ENCODE results near the gene ATP2C2.
A peak's percentile ranks its signal among the peaks of the same experiment; 100 is the strongest.

The ATP2C2 gene

DNA sequence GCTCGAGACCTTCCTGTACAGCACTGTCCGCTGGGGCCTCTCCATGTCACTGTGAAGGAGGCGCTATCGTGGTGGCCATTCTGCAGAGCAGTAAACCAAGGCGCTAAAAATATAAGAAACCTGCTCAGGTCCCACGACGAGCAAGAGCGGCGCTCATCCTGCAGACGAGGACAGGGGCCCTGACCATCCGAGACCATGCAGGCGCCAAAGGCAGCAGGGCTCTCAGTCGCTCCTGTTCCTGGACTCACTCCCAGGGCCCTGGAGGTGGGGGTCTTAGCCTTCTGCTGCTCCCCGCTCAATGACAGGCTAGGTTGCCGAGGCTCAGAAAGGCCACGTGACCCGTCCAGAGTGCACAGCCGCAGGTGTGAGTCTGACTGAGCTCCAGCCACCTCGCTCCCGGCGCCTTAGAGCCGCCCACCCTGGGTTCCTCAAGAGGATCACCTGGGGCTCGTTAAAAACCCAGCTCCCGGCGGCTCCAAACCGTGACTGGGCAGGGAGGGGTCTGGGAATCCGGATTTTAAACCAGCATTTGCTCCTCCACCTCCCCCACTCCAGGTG is 509 bp upstream of the ATP2C2 start:
- TF ChIP-seq GATA2 (IDR thresholded peaks at IDR 0.05; ENCODE audit: low read depth, low read length) (no peak), GATA3 (IDR thresholded peaks at IDR 0.05; ENCODE audit: low read depth, low read length) (no peak)

DNA sequence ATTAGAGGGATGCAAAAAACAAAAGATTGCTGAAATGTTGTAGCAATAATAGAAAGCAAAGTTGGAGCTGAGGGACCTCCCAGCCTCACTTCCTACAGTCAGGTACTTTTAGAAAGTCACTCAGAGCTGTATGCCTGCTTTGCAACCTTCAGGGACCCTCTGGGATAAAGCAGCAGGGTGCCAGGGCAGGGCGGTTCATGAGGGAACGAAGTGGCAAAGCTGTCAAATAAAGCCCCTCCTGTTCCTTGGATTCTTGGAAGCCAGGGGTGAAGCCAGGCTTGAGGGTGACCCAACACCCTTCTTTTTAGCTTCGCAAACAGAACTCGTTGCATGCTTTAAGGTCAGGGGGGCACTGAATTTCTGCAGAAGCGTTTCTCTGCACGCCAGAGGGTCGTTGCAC is 767 bp downstream of the ATP2C2 start:
- TF ChIP-seq GATA3 (IDR thresholded peaks at IDR 0.05; ENCODE audit: low read depth, low read length): no peak
- TF ChIP-seq GATA2 (IDR thresholded peaks at IDR 0.05; ENCODE audit: low read depth, low read length): no peak

DNA sequence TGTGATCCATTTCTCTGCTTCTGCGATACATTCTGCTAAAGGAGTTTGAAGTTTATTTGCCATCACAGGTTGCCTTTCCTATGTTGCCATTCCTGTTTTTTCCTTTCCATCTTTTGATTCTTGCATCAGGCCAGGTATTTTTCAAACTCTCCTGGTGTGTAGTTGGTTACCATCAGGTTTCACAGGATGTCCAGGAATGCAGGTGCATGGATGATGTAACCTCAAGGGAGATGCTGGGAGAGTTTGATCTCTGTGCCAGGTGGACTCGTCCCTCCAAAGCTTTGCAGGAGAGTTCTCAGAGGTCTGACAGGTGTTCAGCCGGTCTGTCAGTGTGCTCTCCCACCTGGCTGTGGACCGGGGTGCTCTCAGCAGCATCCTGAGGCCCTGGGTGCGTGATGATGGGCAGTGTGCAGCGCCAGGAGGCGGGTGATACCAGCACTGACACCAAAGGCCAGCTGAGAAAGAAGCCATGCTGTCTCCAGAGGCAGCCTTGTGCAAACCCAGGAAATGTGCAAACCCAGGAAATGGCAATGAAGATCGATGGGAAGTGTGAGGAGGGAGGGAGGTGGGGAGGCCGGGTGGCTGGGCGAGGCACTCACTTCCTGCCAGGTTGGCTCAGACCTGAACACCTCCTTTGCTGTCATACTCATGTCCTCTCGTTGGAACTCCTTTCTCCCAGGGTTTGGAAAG is 1.7 kb downstream of the ATP2C2 start:
- TF ChIP-seq GATA3 (IDR thresholded peaks at IDR 0.05; ENCODE audit: low read depth, low read length) (no peak), GATA2 (IDR thresholded peaks at IDR 0.05; ENCODE audit: low read depth, low read length) (no peak)

DNA sequence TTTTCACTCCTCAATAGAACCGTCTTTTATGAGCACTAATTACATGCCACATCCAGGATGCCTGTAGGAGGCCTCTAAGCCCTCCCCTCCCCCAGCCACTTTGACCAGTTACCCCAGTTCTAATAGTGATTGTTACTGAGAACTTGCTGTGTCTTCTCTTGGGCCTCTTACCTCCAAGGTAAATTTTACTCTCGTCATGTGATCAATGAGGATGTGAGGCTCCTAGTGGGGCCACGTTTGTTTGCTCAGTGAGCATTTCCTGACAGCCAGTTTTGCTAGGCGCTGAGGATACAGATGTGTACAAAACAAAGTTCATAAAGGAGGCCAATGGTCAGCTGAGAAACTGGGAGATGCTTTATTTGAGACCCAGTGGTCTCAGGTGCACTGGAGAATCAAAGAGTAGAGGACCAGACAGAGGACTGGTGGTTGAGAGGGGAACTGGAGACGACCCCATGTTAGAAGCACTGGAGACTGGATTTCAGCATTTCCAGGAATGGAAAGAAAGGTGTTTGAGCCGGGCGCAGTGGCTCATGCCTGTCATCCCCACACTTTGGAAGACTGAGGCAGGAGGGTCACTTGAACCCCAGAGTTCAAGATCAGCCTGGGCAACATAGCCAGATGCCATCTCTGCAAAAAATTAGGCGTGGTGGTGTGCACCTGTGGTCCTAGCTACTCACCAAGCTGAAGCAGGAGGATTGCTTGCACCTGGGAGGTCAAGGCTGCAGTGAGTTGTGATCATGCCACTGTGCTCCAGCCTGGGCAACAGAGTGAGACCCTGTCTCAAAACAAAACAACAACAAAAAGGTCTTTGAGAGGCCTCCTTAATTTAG is 2.6 kb downstream of the ATP2C2 start:
- TF ChIP-seq GATA3 (IDR thresholded peaks at IDR 0.05; ENCODE audit: low read depth, low read length): no peak
- TF ChIP-seq GATA2 (IDR thresholded peaks at IDR 0.05; ENCODE audit: low read depth, low read length): no peak

DNA sequence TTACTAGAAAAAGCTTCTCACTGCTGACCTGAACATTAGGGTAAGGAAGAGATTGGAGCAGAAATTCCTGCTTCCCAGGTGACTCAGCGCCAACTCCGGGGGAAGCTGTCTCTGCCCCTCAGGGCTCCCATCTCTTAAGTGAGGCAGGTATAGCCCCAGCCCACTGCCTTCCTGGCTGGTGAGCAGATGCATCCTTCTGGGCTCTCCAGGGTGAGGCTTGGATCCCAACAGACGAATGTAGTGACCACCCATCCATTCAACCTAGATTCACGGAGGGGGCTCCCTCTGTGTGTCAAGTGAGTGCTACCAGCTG is 3.2 kb downstream of the ATP2C2 start:
- TF ChIP-seq GATA2 (IDR thresholded peaks at IDR 0.05; ENCODE audit: low read depth, low read length) (no peak), GATA3 (IDR thresholded peaks at IDR 0.05; ENCODE audit: low read depth, low read length) (no peak)

DNA sequence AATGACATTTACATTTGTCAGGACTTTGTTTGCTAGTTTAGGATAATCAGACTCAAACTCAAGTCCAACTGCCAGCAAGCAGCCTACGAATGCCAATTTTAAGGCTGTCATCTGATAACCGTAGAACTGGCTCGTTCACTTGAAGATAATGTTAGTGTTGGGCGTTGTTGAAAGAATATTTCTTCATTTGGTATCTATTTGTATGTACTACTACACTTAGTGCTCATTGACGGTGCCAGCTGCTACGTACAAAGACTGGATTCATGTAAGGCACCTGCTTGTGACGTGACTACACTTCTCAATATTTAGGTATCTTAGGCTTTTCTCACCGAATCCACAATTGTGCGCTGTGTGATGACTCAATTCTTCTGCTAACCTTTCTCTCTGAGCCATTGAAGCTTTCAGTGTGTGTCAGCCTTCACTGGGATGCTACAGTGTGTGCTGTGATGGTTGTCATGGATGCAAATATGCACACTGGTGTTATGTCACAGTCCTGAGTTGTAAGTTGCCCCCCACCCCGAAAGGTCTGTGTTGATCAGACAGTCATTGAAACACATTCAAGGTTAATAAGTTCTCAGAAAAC is 5.7 kb downstream of the ATP2C2 start:
- no peak for TF ChIP-seq GATA2 (IDR thresholded peaks at IDR 0.05; ENCODE audit: low read depth, low read length)
- TF ChIP-seq GATA3 (IDR thresholded peaks at IDR 0.05; ENCODE audit: low read depth, low read length): no peak

DNA sequence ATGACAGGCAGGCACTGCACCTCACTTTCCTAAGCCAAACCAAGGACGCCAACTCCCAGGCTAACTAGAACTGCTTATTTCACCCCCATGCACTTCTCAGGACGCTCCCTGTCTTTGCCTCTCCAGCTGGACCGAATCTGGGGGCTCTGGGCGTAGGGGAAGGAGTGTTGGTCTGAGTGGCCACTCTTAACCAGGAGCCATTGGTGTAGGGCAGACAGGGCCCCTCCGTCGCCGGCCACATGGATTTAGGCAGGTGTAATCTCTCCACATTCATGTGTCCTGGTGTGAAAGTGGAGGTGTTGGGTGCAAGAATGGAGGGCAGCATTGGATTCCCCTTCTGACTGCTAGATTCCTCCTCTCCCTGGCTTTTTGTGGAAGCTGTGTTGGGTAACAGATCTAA is 9.8 kb downstream of the ATP2C2 start:
- TF ChIP-seq GATA2 (IDR thresholded peaks at IDR 0.05; ENCODE audit: low read depth, low read length): no peak
- no peak for TF ChIP-seq GATA3 (IDR thresholded peaks at IDR 0.05; ENCODE audit: low read depth, low read length)

DNA sequence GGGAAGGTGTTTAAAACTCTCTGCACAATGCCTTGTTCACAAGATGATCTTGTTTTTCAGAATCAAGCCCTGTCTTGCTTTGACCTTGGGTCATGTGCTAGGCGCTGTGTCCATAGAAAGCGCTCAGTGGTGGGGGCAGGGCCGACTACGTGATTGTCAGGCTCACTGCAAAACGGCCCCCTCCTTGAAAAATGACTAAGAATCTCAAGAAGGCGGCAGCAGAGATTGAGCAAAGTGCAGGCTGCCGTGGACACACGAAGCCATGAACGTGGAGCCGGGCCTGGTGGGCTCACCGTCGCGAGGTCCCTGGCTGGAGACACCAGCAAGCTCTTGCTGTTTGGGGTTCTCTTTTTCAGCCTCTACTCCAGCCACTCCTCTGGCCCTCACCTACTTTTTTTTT is 10.2 kb downstream of the ATP2C2 start:
- TF ChIP-seq GATA3 (IDR thresholded peaks at IDR 0.05; ENCODE audit: low read depth, low read length): no peak
- no peak for TF ChIP-seq GATA2 (IDR thresholded peaks at IDR 0.05; ENCODE audit: low read depth, low read length)

DNA sequence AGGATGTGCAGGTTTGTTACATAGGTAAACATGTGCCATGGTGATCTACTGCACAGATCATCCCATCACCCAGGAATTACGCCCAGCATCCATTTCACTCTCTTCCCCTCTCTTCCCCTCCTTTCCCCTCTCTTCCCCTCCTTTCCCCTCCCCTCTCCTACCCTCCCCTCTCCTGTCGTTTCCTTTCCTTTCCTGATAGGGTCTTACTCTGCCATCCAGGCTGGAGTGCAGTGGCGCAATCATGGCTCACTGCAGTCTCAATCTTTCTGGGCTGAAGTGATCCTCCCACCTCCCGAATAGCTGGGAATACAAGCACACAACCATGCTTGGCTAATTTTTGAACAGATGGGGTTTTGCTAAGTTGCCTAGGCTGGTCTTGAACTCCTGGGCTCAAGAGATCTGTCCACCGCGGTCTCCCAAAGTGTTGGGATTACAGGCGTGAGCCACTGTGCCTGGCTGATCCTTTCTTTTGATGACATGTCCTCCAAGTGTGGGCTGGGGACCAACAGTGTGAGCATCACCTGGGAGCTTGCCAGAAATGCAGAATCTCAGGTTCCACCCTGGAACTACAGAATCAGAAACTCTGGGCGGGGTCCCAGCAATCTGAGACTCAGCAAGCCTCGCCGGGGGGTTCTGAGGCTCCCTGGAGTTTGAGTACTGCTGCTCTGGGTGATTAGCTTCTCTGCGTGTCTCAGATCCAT is 10.8 kb downstream of the ATP2C2 start:
- TF ChIP-seq GATA2 (IDR thresholded peaks at IDR 0.05; ENCODE audit: low read depth, low read length): no peak
- TF ChIP-seq GATA3 (IDR thresholded peaks at IDR 0.05; ENCODE audit: low read depth, low read length): no peak

DNA sequence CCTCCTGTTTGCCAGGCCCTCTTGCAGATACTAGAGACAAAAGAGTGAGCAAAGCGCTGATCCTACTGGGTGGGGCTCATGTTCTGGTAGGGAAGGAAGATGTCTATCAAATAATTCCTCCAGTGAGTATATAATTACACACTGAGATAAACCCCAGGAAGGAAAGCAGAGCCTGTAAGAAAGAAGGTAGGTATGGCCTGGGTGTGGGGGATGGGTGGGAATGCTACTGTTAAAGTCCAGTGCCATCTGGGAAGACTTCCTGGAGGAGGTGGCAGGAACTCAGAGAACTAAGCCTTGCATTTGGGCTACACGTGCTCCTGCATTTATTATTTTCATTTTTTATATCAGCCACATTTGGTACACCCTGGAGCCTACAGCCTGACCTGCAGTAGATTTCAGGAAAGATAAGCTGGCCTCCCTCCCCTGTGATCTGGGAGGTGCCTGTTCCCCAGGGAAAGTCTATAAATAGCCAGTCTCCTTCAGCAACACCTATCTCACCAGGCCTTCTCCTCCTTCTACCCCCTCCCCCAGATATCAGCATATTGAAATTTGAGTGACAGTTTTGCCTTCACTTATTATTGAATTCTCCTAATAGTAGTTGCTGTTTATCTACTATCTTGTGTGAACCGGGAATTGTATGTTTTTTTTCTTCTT is 11.5 kb downstream of the ATP2C2 start:
- no peak for TF ChIP-seq GATA3 (IDR thresholded peaks at IDR 0.05; ENCODE audit: low read depth, low read length)
- peak; percentile 49; the same call in 1 of the 2 replicates for TF ChIP-seq GATA2 (IDR thresholded peaks at IDR 0.05; ENCODE audit: low read depth, low read length)

DNA sequence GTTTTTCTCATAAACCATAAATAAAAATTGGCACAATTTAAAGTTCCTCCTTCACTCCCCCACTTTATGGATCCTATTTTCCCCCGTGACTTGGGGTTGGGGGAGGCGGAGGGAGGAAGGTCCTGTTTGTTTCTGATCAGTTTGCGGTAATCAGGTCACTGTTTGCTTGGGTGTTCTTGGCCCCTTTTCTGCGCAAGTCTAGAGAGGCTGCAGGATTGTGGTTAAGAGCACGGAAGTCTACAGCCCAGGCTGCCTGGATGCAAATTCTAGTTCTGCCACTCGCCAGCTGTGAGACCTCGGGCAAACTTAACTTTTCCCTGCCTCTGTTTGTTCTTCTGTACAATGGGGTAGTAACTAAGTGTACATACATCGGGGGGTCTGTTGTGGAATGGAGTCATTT is 12.1 kb downstream of the ATP2C2 start:
- no peak for TF ChIP-seq GATA2 (IDR thresholded peaks at IDR 0.05; ENCODE audit: low read depth, low read length)
- TF ChIP-seq GATA3 (IDR thresholded peaks at IDR 0.05; ENCODE audit: low read depth, low read length): no peak

DNA sequence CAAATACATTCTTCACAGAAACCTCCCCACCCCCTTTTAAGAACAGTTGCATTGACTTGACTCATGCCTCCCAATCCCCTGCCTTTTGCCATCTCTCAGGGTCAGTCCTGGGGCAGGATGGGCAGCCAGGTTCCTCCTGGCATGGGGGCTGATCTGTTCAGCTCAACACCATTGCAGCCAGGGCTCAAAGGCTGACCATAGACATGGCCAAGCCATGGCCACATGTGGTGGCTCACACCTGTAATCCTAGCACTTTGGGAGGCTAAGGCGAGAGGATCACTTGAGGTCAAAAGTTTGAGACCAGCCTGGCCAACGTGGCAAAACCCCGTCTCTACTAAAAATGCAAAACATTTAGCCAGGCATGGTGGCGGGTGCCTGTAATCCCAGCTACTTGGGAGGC is 14.1 kb downstream of the ATP2C2 start:
- TF ChIP-seq GATA2 (IDR thresholded peaks at IDR 0.05; ENCODE audit: low read depth, low read length) (no peak), GATA3 (IDR thresholded peaks at IDR 0.05; ENCODE audit: low read depth, low read length) (no peak)

DNA sequence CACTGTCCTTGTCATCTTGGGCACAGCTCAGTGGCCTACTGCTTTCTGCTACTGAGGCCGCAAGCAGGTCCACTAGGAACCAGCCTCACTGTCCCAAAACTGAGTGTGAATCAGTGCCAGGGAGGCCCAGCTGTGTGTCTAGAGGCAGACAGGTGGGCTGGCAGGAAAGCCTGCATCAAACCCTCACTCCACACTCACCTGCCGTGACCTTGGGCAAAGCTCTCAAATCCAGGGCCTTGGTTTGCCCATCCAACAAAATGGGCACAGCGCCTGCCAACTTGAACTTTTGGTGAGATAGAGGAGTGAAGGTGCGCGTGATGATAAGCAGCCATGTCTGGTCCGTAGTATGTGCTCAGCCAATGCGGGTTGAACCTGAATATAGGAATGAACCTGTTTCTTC is 14.8 kb downstream of the ATP2C2 start:
- TF ChIP-seq GATA3 (IDR thresholded peaks at IDR 0.05; ENCODE audit: low read depth, low read length) (no peak), GATA2 (IDR thresholded peaks at IDR 0.05; ENCODE audit: low read depth, low read length) (no peak)

DNA sequence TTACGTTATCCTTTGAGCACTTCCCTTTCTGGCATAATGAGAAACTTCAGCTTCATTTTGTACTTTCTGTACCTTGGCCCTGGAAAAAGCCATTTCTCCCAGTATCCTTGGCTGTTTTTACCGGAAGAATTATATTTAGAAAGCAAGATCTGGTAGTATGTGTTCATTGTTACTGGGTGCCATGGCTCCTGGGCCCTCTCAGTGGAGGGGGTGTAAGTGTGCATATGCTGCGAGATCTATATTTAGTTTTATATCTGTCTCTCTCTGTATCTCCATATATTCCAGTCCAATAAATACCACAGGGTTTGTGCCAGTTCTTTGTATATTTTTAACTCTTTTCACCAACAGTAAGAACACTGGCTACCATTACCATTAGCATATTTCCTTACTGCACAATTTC is 17.7 kb downstream of the ATP2C2 start:
- TF ChIP-seq GATA3 (IDR thresholded peaks at IDR 0.05; ENCODE audit: low read depth, low read length) (no peak), GATA2 (IDR thresholded peaks at IDR 0.05; ENCODE audit: low read depth, low read length) (no peak)
